CD4-positive, alpha-beta T cell (primary cell): ENCODE results near the gene CDKN3. TPM values are rescaled to one million over a fixed set of nuclear protein-coding genes. Genes with fewer than 3 reads are reported as not detected.
"Not testable (repeated sequence)": the region's sequence is repeated elsewhere in the genome, so short reads cannot be mapped to it uniquely, and the experiment has no call there.

Experiments
- ATAC-seq: fragments of 200-7000 bp; cut with Tn5 transposase; one replicate; pipeline ENCODE4 v1.10.0; 2022; ENCODE audit warnings: mild to moderate bottlenecking; ENCODE audit not compliant: poor library complexity
- CTCF ChIA-PET: fragments of 350-600 bp; sonication (Branson Sonifier 250); formaldehyde crosslinking; loops from one replicate; lab custom pipeline; 2021; ENCODE audit warnings: antibody characterized with exemption, inconsistent platforms; lab: Charles Lee
- POLR2A ChIA-PET: fragments of 350-600 bp; sonication (Branson Sonifier 250); formaldehyde crosslinking; loops from one replicate; lab custom pipeline; 2021; ENCODE audit warnings: antibody characterized with exemption, inconsistent platforms; lab: Charles Lee
- DNase-seq, 14 experiments: peaks; one replicate each; pipeline ENCODE4 v3.0.0-alpha.2; 2013 to 2020; ENCODE audit warnings: mixed read lengths in 2 of 14
- H3K27ac ChIP-seq, 2 donors: one replicate each; pipeline versions ENCODE4 v1.5.1 to v1.7.0; 2013; ENCODE audit warnings: low read length in 2 of 2, low read depth in 1 of 2, mild to moderate bottlenecking in 1 of 2
- H3K27me3 ChIP-seq, 2 experiments: 1 replicate in 1 of 2; 2 replicates in 1 of 2; pipeline versions ENCODE4 v1.6.1 to v1.7.0; 2013; ENCODE audit warnings: low read length in 2 of 2, control low read depth in 1 of 2, mild to moderate bottlenecking in 1 of 2, moderate library complexity in 1 of 2; ENCODE audit not compliant: insufficient read depth in 2 of 2, control insufficient read depth in 1 of 2
- H3K36me3 ChIP-seq: one replicate; pipeline ENCODE4 v1.6.1; 2013; ENCODE audit warnings: low read length, control low read depth; ENCODE audit not compliant: insufficient read depth
- H3K4me1 ChIP-seq: one replicate; pipeline ENCODE4 v1.6.1; 2013; ENCODE audit warnings: low read length, control low read depth; ENCODE audit not compliant: insufficient read depth
- H3K4me3 ChIP-seq: one replicate; pipeline ENCODE4 v1.5.1; 2013; ENCODE audit warnings: mild to moderate bottlenecking, low read length, moderate library complexity
- H3K9me3 ChIP-seq, 2 experiments: 1 replicate in 1 of 2; 2 replicates in 1 of 2; pipeline versions ENCODE4 v1.6.1 to v1.7.0; 2013; ENCODE audit warnings: low read length in 2 of 2, mild to moderate bottlenecking in 2 of 2, control low read depth in 1 of 2, moderate library complexity in 1 of 2; ENCODE audit not compliant: control insufficient read depth in 1 of 2, insufficient read depth in 1 of 2
- H3K27ac Mint-ChIP-seq: one replicate; pipeline ENCODE4 v1.8.0; 2020; ENCODE audit warnings: mixed read lengths
- H3K27me3 Mint-ChIP-seq: one replicate; pipeline ENCODE4 v1.8.0; 2021; ENCODE audit warnings: mixed read lengths
- H3K36me3 Mint-ChIP-seq: one replicate; pipeline ENCODE4 v1.8.0; 2021; ENCODE audit warnings: low read depth, mixed read lengths
- H3K4me1 Mint-ChIP-seq: one replicate; pipeline ENCODE4 v1.8.0; 2021; ENCODE audit warnings: low read depth, mixed read lengths
- H3K4me3 Mint-ChIP-seq: one replicate; pipeline ENCODE4 v1.8.0; 2020; ENCODE audit warnings: mild to moderate bottlenecking, mixed read lengths
- H3K9me3 Mint-ChIP-seq: one replicate; pipeline ENCODE4 v1.8.0; 2020; ENCODE audit warnings: mixed read lengths
- intact Hi-C, 2 experiments: fragments of 100-400 bp; cut with DNase I in 1 of 2; cut with micrococcal nuclease in 1 of 2; formaldehyde crosslinking; loops; one replicate each; pipeline versions ENCODE4 v1.15.1 to v1.9.0; 2023 to 2025; cut with DNase I, micrococcal nuclease
- total RNA-seq, 174 experiments: library from RNA in 2 of 174; stranded (reverse) in 2 of 174; gene quantifications; one replicate each; pipeline ENCODE4 v1.2.3 and lab custom pipeline; 2021 to 2026
- TF ChIP-seq, protein P1 (sequence below): fragments of 200-600 bp; IDR thresholded peaks from one replicate; pipeline ENCODE4 v1.8.0; 2022; ENCODE audit warnings: antibody characterized with exemption, mild to moderate bottlenecking

Gene CDKN3
- total RNA-seq, 2 experiments from 2014 or later: 0.61 to 1.4 TPM

DNA sequence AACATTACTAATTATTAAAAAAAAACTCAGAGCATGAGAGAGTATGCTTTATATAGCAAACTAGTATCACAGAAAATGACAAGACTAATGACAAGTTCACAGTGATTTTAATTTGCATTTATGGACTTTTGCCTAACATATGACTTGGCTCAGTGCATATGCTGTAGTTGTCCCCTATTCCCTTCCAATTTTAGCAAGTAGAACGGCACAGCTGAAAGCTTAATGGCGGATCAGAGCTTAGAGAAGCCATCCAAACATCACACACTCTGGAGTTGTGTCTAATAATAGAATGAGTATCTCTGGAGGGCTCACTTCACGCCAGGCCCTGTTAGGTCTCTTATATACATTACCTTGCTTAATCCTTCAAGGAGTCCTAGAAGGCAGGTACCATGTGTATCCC lies 31.1 kb downstream of the CDKN3 start:
- H3K36me3 Mint-ChIP-seq: peaks cover 88% of the 10 kb centered on the region

DNA sequence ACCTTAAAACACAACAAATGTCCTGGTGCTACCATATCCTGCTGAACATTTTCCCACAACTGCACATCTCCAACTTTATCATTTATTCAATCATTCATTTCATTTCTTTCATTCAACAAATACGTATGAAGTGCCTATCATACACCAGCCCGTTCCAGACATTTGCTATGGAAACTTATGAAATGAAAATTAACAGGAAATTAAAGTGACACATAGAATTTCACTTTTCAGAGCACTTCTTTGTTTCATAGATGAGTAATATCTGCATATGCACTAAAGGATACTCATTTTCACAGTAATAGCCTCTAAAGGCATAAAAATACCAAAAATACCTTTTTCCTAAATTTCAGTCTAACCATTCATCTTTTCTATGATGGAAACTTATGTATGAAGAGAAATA lies 31.7 kb downstream of the CDKN3 start:
- TF ChIP-seq, protein P1, sequence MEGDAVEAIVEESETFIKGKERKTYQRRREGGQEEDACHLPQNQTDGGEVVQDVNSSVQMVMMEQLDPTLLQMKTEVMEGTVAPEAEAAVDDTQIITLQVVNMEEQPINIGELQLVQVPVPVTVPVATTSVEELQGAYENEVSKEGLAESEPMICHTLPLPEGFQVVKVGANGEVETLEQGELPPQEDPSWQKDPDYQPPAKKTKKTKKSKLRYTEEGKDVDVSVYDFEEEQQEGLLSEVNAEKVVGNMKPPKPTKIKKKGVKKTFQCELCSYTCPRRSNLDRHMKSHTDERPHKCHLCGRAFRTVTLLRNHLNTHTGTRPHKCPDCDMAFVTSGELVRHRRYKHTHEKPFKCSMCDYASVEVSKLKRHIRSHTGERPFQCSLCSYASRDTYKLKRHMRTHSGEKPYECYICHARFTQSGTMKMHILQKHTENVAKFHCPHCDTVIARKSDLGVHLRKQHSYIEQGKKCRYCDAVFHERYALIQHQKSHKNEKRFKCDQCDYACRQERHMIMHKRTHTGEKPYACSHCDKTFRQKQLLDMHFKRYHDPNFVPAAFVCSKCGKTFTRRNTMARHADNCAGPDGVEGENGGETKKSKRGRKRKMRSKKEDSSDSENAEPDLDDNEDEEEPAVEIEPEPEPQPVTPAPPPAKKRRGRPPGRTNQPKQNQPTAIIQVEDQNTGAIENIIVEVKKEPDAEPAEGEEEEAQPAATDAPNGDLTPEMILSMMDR: no peak
- H3K36me3 Mint-ChIP-seq: peaks cover 93% of the 10 kb centered on the region
- peaks cover 52% of the 10 kb centered on the region for H3K36me3 ChIP-seq

More for the DNA sequence above, 31.1 kb downstream of the CDKN3 start:
- ATAC-seq (no peak), DNase-seq (no peak)
- Mint-ChIP-seq H3K27ac (no peak overlapping the region), H3K9me3 (no peaks in the 10 kb centered on the region), H3K27me3 (no peaks in the 10 kb centered on the region), H3K4me1 (peaks cover 12% of the 10 kb centered on the region), H3K4me3 (no peak overlapping the region)
- ChIA-PET POLR2A (no interaction called here), CTCF (no interaction called here)
- Histone ChIP-seq H3K36me3 (peaks cover 52% of the 10 kb centered on the region), H3K4me1 (no peaks in the 10 kb centered on the region), H3K9me3 (no peaks in the 10 kb centered on the region), H3K4me3 (no peak overlapping the region), H3K27ac (no peak overlapping the region), H3K27me3 (no peaks in the 10 kb centered on the region)
- intact Hi-C loops: no loop called here
- TF ChIP-seq, protein P1: no peak

DNA sequence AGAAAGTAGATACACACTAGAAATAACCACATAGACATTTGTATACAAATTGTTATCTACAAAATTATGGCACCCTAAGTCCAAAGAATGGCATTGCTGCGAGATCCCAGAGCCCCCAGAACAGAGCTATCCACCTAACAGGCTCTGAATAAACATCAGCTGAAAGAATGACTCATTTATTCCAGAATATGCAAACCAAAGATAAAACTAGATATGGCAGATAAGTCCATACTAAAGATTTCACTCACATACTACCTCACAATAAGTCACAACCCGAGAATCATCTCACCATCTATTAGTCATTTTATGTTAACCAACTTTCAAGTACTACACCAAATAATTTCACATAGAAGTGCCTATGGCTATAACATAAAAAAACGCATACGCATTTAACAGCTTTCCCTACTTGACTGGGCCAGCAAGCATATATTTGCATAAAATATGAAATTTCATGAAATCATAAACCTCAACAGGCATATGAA lies 38.7 kb downstream of the CDKN3 start:
- ATAC-seq (peak; percentile 43), DNase-seq (peak in 2 of 14 experiments; percentile 11 to 22)
- Histone ChIP-seq H3K4me3 (no peak overlapping the region), H3K27ac (no peak overlapping the region), H3K27me3 (no peaks in the 10 kb centered on the region), H3K36me3 (peaks cover 21% of the 10 kb centered on the region), H3K9me3 (no peaks in the 10 kb centered on the region), H3K4me1 (peaks cover 16% of the 10 kb centered on the region)
- TF ChIP-seq, protein P1: no peak
- ChIA-PET POLR2A (interaction anchor here (1.3 kb wide), 1 partner anchor 38 kb away, joined by 5 read pairs; the partner anchor contains the start of gene CDKN3), CTCF (interaction anchor here (1.1 to 1.6 kb wide), 4 partner anchors 10 to 616 kb away, joined by 3 to 5 read pairs (median 4); partner anchors contain the start of genes CDKN3 and MAPK1IP1L)
- Mint-ChIP-seq H3K27ac (peak overlapping the region; percentile 57), H3K4me1 (peaks cover 77% of the 10 kb centered on the region), H3K36me3 (peaks cover 58% of the 10 kb centered on the region), H3K27me3 (no peaks in the 10 kb centered on the region), H3K4me3 (peak overlapping the region; percentile 39), H3K9me3 (no peaks in the 10 kb centered on the region)
- intact Hi-C loops: no loop called here

More for the DNA sequence above, 31.7 kb downstream of the CDKN3 start:
- DNase-seq: no peak
- no peaks in the 10 kb centered on the region for H3K27me3 ChIP-seq
- H3K4me1 ChIP-seq: no peaks in the 10 kb centered on the region
- ChIA-PET CTCF (interaction anchor here (1.2 kb wide), 1 partner anchor 44 kb away, joined by 3 read pairs; no protein-coding TSS in a partner anchor), POLR2A (no interaction called here)
- no peak overlapping the region for H3K4me3 ChIP-seq
- ATAC-seq: no peak
- Mint-ChIP-seq H3K27me3 (no peaks in the 10 kb centered on the region), H3K27ac (peak overlapping the region; percentile 42), H3K9me3 (no peaks in the 10 kb centered on the region), H3K4me1 (peaks cover 18% of the 10 kb centered on the region), H3K4me3 (no peak overlapping the region)
- intact Hi-C loops: no loop called here
- H3K9me3 ChIP-seq: no peaks in the 10 kb centered on the region
- no peak overlapping the region for H3K27ac ChIP-seq

DNA sequence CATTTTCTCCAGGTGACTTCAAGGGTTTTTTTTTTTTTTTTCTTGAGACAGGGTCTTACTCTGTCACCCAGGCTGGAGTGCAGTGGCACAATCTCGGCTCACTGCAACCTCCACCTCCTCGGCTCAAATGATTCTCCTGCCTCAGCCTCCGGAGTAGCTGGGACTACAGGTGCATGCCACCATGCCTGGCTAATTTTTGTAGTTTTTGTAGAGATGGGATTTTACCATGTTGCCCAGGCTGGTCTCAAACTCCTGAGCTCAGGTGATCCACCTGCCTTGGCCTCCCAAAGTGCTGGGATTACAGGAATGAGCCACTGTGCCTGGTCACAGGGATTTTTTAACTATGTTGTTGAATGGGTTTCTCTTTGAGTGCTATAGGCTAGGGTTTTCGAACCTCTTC lies 41.1 kb downstream of the CDKN3 start:
- H3K27ac ChIP-seq, H3K4me3 Mint-ChIP-seq, H3K27me3 ChIP-seq, H3K36me3 ChIP-seq, H3K27ac Mint-ChIP-seq, H3K4me3 ChIP-seq, H3K9me3 Mint-ChIP-seq, intact Hi-C loops, H3K27me3 Mint-ChIP-seq, H3K9me3 ChIP-seq, ATAC-seq, DNase-seq: not testable (repeated sequence)
- ChIA-PET POLR2A (interaction anchor here (1.3 kb wide), 1 partner anchor 41 kb away, joined by 5 read pairs; the partner anchor contains the start of gene CDKN3), CTCF (interaction anchor here (0.7 to 1.1 kb wide), 2 partner anchors 51 to 1271 kb away, joined by 4 to 5 read pairs; partner anchors contain the start of gene GMFB)
- Mint-ChIP-seq H3K4me1 (peaks cover 76% of the 10 kb centered on the region), H3K36me3 (peaks cover 40% of the 10 kb centered on the region)
- H3K4me1 ChIP-seq: peaks cover 24% of the 10 kb centered on the region
